PC-9 (cell line): ENCODE measurements around the gene SIAH3.

Experiments used
- EZH2 ChIP-seq: fragments of 200-600 bp; sonication (generic); IDR thresholded peaks from 2 replicates; pipeline ENCODE4 v1.8.0; 2017; ENCODE audit warnings: antibody characterized with exemption, low read depth
- TF ChIP-seq, protein P1 (sequence below): fragments of 200-600 bp; sonication (generic); conservative IDR thresholded peaks from 2 replicates; pipeline ENCODE4 v1.6.1; 2017; ENCODE audit warnings: mixed run types, antibody characterized with exemption, mild to moderate bottlenecking, moderate library complexity

DNA sequence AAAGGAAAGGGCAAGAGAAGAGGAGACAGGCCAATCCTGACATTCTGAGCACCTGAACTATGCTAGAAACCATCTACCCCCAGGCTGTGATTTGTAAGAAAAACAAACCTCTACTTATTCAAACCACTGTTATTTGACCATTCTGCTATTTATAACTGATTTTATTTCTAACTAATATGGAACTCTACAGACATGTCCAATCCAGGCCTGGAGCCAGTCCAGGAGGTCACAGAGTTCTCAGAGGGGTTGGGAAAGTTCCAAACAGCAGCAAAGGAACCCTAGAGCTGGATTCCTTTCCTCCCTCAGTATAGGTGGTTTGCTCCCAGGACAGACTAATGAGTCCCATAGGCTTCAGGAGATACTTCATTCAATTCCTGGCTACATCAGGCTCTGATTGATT lies 24.2 kb downstream of the SIAH3 start:
- TF ChIP-seq EZH2, result no peak
- TF ChIP-seq, protein P1, sequence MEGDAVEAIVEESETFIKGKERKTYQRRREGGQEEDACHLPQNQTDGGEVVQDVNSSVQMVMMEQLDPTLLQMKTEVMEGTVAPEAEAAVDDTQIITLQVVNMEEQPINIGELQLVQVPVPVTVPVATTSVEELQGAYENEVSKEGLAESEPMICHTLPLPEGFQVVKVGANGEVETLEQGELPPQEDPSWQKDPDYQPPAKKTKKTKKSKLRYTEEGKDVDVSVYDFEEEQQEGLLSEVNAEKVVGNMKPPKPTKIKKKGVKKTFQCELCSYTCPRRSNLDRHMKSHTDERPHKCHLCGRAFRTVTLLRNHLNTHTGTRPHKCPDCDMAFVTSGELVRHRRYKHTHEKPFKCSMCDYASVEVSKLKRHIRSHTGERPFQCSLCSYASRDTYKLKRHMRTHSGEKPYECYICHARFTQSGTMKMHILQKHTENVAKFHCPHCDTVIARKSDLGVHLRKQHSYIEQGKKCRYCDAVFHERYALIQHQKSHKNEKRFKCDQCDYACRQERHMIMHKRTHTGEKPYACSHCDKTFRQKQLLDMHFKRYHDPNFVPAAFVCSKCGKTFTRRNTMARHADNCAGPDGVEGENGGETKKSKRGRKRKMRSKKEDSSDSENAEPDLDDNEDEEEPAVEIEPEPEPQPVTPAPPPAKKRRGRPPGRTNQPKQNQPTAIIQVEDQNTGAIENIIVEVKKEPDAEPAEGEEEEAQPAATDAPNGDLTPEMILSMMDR, result no peak
